Uterus (tissue), 2 donors: ENCODE measurements around the gene DMRTB1.

Experiments used
- CTCF ChIP-seq, 4 experiments: fragments of 200-600 bp in 2 of 4; fragments of 450-650 bp in 2 of 4; sonication (generic) in 2 of 4; IDR thresholded peaks; one replicate each; pipeline ENCODE4 v1.5.1; 2016 to 2019; ENCODE audit warnings: antibody characterized with exemption in 4 of 4, mild to moderate bottlenecking in 2 of 4, moderate library complexity in 1 of 4
- POLR2A ChIP-seq, 2 donors: fragments of 450-650 bp; IDR thresholded peaks; one replicate each; pipeline ENCODE4 v1.6.1; 2016; ENCODE audit warnings: antibody characterized with exemption in 2 of 2, mild to moderate bottlenecking in 1 of 2, moderate library complexity in 1 of 2

GRCh38 chr1:53483656-53484055 is 24.5 kb downstream of the DMRTB1 start:
- TF ChIP-seq CTCF (IDR thresholded peaks at IDR 0.05) (no peak), POLR2A (IDR thresholded peaks at IDR 0.05) (no peak)
